ENCODE results near the gene GPR171.

DNA sequence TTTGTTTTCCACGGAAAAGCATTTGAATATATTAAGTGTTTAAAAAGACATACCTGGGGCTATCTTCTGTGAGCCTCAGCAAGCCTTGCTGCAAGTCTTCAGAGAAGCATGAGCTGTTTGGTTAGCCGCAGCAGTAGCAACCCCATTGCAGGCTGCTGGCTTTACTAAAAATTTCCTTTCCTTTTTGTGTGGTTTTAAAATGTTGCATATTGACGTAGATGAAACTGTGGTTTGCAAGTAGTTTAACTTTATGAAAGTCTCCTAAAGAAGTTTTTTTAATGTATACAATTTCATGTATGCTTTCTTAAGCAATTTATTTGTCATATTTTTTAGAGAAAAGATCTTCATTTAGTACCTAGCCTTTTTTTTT, at the start of gene GPR171:
- TF ChIP-seq, protein P1, sequence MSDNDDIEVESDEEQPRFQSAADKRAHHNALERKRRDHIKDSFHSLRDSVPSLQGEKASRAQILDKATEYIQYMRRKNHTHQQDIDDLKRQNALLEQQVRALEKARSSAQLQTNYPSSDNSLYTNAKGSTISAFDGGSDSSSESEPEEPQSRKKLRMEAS (IDR thresholded peaks at IDR 0.05), result no peak
- TF ChIP-seq CREB1 (IDR thresholded peaks at IDR 0.05; ENCODE audit: low read depth) (no peak), CEBPB (IDR thresholded peaks at IDR 0.05) (no peak), EGR1 (IDR thresholded peaks at IDR 0.05) (no peak), RAD21 (IDR thresholded peaks at IDR 0.05; ENCODE audit: low read depth) (no peak), NFIC (IDR thresholded peaks at IDR 0.05) (no peak), FOXM1 (IDR thresholded peaks at IDR 0.05; ENCODE audit: borderline replicate concordance, low read depth) (no peak), TEAD4 (IDR thresholded peaks at IDR 0.05) (no peak), TAF1 (IDR thresholded peaks at IDR 0.05; ENCODE audit: low read depth) (no peak), EP300 (IDR thresholded peaks at IDR 0.05; ENCODE audit: borderline replicate concordance) (no peak), YY1 (IDR thresholded peaks at IDR 0.05; ENCODE audit: low read depth) (no peak), ZBTB7A (IDR thresholded peaks at IDR 0.05; ENCODE audit: low read depth) (no peak)
- TF ChIP-seq, protein P2, sequence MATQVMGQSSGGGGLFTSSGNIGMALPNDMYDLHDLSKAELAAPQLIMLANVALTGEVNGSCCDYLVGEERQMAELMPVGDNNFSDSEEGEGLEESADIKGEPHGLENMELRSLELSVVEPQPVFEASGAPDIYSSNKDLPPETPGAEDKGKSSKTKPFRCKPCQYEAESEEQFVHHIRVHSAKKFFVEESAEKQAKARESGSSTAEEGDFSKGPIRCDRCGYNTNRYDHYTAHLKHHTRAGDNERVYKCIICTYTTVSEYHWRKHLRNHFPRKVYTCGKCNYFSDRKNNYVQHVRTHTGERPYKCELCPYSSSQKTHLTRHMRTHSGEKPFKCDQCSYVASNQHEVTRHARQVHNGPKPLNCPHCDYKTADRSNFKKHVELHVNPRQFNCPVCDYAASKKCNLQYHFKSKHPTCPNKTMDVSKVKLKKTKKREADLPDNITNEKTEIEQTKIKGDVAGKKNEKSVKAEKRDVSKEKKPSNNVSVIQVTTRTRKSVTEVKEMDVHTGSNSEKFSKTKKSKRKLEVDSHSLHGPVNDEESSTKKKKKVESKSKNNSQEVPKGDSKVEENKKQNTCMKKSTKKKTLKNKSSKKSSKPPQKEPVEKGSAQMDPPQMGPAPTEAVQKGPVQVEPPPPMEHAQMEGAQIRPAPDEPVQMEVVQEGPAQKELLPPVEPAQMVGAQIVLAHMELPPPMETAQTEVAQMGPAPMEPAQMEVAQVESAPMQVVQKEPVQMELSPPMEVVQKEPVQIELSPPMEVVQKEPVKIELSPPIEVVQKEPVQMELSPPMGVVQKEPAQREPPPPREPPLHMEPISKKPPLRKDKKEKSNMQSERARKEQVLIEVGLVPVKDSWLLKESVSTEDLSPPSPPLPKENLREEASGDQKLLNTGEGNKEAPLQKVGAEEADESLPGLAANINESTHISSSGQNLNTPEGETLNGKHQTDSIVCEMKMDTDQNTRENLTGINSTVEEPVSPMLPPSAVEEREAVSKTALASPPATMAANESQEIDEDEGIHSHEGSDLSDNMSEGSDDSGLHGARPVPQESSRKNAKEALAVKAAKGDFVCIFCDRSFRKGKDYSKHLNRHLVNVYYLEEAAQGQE (IDR thresholded peaks at IDR 0.05; ENCODE audit: low read depth), result no peak
- TF ChIP-seq, protein P3, sequence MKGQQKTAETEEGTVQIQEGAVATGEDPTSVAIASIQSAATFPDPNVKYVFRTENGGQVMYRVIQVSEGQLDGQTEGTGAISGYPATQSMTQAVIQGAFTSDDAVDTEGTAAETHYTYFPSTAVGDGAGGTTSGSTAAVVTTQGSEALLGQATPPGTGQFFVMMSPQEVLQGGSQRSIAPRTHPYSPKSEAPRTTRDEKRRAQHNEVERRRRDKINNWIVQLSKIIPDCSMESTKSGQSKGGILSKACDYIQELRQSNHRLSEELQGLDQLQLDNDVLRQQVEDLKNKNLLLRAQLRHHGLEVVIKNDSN (IDR thresholded peaks at IDR 0.05), result no peak

All from Ishikawa (cell line).